GM19452 (cell line): ENCODE measurements around the gene SLC25A23.
"Not testable (repeated sequence)": the region's sequence is repeated elsewhere in the genome, so short reads cannot be mapped to it uniquely, and the experiment has no call there.

Source experiments
- ATAC-seq: cut with Tn5 transposase; IDR thresholded peaks from one replicate; pipeline ENCODE4 v1.9.1; 2021; ENCODE audit not compliant: unreplicated experiment

The SLC25A23 gene

GRCh38 chr19:6459262-6460098 lies at the start of gene SLC25A23:
TSS of gene SLC25A23 (minus strand) at chr19:6459792. CDS start at chr19:6459628, 164 bp downstream.
- ATAC-seq, result peak; percentile 34

GRCh38 chr19:6508028-6508771 lies 48.6 kb upstream of the SLC25A23 start:
- not testable (repeated sequence) for ATAC-seq

DNA sequence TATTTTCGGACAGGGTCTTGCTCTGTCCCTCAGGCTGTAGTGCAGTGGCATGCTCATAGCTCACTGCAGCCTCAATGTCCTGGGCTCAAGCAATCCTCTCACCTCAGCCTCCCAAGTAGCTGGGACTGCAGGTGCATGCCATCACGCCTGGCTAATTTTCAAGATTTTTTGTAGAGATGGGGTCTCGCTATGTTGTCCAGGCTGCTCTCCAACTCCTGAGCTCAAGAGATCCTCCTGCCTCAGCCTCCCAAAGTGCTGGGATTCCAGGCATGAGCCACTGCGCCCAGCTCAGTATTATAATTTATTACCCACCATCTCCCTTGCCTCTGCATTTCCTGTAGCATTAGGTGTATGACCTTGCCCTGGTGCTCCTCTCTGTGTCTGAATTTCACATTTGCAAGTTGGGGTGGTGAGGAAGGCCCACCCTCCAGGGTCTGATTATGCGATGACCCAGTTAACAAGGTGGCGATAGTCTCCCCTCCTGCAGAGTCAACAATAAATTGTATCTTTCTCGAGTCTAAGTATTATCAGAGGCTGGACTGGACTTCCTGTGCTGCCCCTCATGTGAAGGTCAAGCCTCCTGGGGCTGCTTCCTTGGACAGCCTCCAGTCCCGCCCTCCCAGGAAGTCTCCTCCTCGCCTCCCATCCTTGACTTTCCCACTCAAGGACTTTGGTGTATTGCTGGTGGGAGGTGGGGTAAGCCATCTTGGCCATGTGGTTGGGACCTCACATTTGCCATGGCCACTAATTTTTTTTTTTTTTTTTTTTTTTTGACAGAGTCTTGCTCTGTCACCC lies 44.0 kb upstream of the SLC25A23 start:
- no peak for ATAC-seq

GRCh38 chr19:6501740-6502648 lies 42.4 kb upstream of the SLC25A23 start, which contains the start of gene TUBB4A:
TSS of gene TUBB4A (minus strand) at chr19:6502309. CDS start at chr19:6502212, 97 bp downstream.
- no peak for ATAC-seq

GRCh38 chr19:6500837-6501739 lies 41.5 kb upstream of the SLC25A23 start:
- no peak for ATAC-seq

- ATAC-seq, result no peak
Observed at GRCh38 chr19:6499052-6499790, 39.6 kb upstream of the SLC25A23 start.

DNA sequence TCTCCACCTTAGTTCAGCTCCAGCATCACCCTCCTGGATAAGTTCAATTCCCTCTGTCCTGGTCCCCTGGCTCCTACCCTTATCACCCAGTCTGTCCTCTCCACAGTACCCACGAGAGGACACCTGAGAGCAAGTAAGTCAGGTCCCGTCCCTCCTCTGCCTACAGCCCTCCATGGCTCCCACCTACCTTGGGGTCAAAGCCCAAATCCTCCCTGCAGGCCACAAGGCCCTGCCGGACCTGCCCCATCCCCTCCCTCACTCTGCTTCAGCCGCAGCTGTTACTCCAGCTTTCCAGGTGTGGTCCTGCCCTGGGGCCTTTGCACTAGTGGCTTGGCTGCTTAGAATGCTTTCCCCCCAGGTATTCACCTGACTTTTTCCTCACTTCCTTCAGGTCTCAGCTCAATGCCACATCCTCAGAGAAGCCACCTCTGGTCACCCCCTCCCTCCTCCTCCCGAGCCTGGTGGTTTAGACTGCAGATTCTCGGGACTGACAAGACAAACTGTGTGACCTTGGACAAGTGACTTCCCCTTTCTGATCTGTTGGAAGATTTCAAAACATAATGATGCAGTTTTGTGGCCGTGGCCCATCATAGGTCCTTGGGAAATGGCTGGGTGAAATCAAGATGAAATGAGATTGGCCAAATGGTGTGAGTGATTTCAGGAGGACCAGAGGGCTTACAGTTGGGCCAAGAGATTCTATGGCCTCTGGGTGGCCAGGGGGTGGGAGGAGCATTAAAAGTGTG lies 38.9 kb upstream of the SLC25A23 start:
- no peak for ATAC-seq

DNA sequence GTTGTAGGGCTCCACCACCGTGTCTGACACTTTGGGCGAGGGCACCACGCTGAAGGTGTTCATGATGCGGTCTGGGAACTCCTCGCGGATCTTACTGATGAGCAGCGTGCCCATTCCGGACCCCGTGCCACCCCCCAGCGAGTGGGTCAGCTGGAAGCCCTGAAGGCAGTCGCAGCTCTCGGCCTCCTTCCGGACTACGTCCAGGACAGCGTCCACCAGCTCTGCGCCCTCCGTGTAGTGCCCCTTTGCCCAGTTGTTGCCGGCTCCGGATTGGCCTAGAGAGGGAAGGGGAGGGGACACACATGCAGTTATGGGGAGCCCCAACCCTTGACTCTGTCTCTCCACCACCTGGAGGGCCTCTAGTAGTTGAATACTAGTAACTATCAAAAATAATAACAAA lies 36.4 kb upstream of the SLC25A23 start:
- no peak for ATAC-seq

DNA sequence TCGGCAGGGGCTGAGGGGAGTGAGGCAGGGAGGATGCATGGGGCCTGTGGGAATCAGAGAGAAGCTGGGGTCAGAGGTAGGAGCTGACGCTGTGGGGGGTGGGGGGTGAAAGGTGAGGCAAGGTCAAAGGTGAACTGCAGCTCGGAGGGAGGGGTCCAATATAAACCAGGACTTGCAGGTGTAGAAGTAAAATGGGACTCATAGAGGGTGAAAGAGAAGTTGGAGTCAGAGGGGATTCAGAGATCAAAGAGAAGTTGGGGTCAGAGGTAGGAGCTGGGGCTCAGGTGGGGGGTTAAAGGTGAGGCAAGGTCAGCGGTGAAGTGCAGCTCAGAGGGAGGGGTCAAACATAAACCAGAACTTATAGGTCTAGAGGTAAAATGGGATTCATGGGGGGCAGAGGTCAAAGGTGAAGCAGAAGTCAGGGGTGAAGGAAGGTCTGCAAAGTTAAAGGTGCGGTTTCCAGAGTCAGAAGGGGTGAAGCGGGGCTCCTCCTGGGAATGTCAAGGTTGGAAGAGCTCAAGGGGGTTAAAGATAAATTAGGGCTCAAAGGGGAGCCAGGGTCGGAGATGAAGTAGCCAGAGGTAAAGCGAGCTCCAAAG lies 34.9 kb upstream of the SLC25A23 start:
- ATAC-seq, result no peak

- no peak for ATAC-seq
Observed at GRCh38 chr19:6491802-6492592, 32.4 kb upstream of the SLC25A23 start.

- no peak for ATAC-seq
Observed at GRCh38 chr19:6490134-6490533, 30.5 kb upstream of the SLC25A23 start.

- no peak for ATAC-seq
Observed at GRCh38 chr19:6489278-6490061, 29.9 kb upstream of the SLC25A23 start.

DNA sequence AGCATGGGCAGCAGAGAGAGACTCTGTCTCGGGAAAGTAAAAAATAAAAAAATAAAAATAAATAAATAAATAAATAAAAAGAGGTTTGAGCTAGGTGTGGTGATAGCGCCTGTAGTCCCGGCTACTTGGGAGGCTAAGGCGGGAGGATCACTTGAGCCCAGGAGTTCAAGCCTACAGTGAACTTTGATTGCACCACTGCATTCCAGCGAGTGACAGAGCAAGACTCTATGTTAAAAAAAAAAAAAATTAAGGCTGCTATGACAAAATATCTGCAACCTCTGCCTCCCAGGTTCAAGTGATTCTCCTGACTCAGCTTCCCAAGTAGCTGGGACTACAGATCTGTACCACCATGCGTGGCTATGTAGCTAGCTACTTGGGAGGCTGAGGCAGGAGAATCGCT lies 25.2 kb upstream of the SLC25A23 start:
- ATAC-seq, result no peak

- no peak for ATAC-seq
Observed at GRCh38 chr19:6484230-6484629, 24.6 kb upstream of the SLC25A23 start.

DNA sequence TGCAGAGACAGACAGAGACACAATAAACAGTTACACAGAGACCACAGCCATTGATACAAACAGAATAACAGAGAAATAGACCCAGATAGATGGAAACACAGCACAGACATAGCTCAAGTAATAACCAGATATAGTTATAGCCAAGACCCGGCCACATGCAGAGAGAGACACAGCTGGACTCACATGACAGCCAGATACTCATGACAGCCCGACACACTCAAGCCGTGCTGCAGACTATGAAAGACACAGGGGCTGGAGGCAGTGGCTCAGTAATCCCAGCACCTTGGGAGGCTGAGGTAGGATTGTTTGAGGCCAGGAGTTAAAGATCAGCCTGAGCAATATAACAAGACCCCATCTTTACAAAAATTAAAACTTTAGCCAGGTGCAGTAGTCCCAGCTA lies 23.6 kb upstream of the SLC25A23 start:
- no peak for ATAC-seq

DNA sequence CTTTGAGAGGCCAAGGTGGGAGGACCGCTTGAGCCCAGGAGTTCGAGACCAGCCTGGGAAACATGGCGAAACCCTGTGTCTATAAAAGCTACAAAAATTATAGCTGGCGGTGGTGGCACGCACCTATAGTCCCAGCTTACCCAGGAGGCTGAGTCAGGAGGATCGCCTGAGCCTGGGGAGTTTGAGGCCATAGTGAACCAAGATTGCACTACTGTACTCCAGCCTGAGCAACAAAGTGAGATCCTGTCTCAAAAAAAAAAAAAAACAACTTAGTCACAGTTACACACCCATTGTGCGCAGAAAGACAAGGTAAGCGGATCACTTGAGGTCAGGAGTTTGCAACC lies 22.7 kb upstream of the SLC25A23 start:
- no peak for ATAC-seq
